K562 (cell line): ENCODE measurements around the gene OTULIN. TPM values are rescaled to one million over a fixed set of nuclear protein-coding genes. Genes with fewer than 3 reads are reported as not detected.
A peak's percentile ranks its signal among the peaks of the same experiment; 100 is the strongest.

Source experiments
- BRD4 ChIP-seq: fragments of 200-600 bp; sonication (generic); IDR thresholded peaks from 2 replicates; pipeline ENCODE4 v1.6.1; 2017; ENCODE audit warnings: inconsistent platforms
- C11orf30 ChIP-seq: fragments of 450-650 bp; IDR thresholded peaks from 2 replicates; pipeline ENCODE4 v1.6.1; 2016; ENCODE audit warnings: low read depth, mild to moderate bottlenecking
- CEBPB ChIP-seq: fragments of 450-650 bp; IDR thresholded peaks from 2 replicates; pipeline ENCODE4 v1.6.1; 2016; ENCODE audit warnings: missing genetic modification characterization, missing compliant biosample characterization
- CUX1 ChIP-seq: fragments of 200-800 bp; sonication (Bioruptor generic); IDR thresholded peaks from 2 replicates; pipeline ENCODE4 v1.6.1; 2016; ENCODE audit warnings: missing genetic modification characterization, missing compliant biosample characterization
- FOXA3 ChIP-seq, 2 experiments: fragments of 450-650 bp in 1 of 2; sonication (generic) in 1 of 2; formaldehyde crosslinking; IDR thresholded peaks in 1 of 2; conservative IDR thresholded peaks in 1 of 2; 2 replicates each; pipeline versions ENCODE4 v1.4.0 to v1.8.0; 2020 to 2022; ENCODE audit warnings: mild to moderate bottlenecking in 2 of 2, missing genetic modification reagents in 1 of 2
- HOMEZ ChIP-seq: fragments of 250-450 bp; sonication (Bioruptor Pico); IDR thresholded peaks from 2 replicates; pipeline ENCODE4 v1.4.0; 2020; ENCODE audit warnings: mild to moderate bottlenecking, moderate library complexity
- IFI16 ChIP-seq: fragments of 250-450 bp; sonication (Bioruptor Pico); IDR thresholded peaks from 2 replicates; pipeline ENCODE4 v2.1.2; 2022; ENCODE audit warnings: mild to moderate bottlenecking, inconsistent platforms
- LARP7 ChIP-seq: fragments of 450-650 bp; IDR thresholded peaks from 2 replicates; pipeline ENCODE4 v1.6.1; 2016
- LCOR ChIP-seq: sonication (generic); formaldehyde crosslinking; IDR thresholded peaks from 2 replicates; pipeline ENCODE4 v1.8.0; 2022; ENCODE audit warnings: mild to moderate bottlenecking, missing genetic modification reagents
- NCOA4 ChIP-seq: fragments of 450-650 bp; IDR thresholded peaks from 2 replicates; pipeline ENCODE4 v1.6.1; 2018; ENCODE audit warnings: mild to moderate bottlenecking; ENCODE audit not compliant: partially characterized antibody
- SMAD4 ChIP-seq: fragments of 250-450 bp; sonication (Bioruptor Pico); conservative IDR thresholded peaks from 2 replicates; pipeline ENCODE4 v1.8.0; 2021; ENCODE audit warnings: inconsistent platforms, mild to moderate bottlenecking, moderate library complexity
- SMARCA5 ChIP-seq: fragments of 450-650 bp; IDR thresholded peaks from 2 replicates; pipeline ENCODE4 v1.6.1; 2016
- ZBED1 ChIP-seq: IDR thresholded peaks from 2 replicates; pipeline ENCODE4 v1.6.1; 2014
- ZNF398 ChIP-seq: fragments of 250-450 bp; sonication (Bioruptor Pico); IDR thresholded peaks from 2 replicates; pipeline ENCODE4 v1.8.0; 2021; ENCODE audit warnings: moderate library complexity, mild to moderate bottlenecking, inconsistent platforms
- ZNF41 ChIP-seq: fragments of 250-450 bp; sonication (Bioruptor Pico); conservative IDR thresholded peaks from 2 replicates; pipeline ENCODE4 v1.4.0; 2020; ENCODE audit warnings: mild to moderate bottlenecking
- ZNF436 ChIP-seq: fragments of 250-450, 450-650 bp; sonication (Bioruptor Pico); formaldehyde crosslinking; IDR thresholded peaks from 2 replicates; pipeline ENCODE4 v1.7.0; 2020; ENCODE audit warnings: mild to moderate bottlenecking
- ZNF655 ChIP-seq: fragments of 250-450 bp; sonication (Bioruptor Pico); IDR thresholded peaks from 2 replicates; pipeline ENCODE4 v1.5.0; 2021
- ZNF75A ChIP-seq: fragments of 450-650 bp; formaldehyde crosslinking; IDR thresholded peaks from 2 replicates; pipeline ENCODE4 v1.4.0; 2020; ENCODE audit warnings: mild to moderate bottlenecking
- polyA plus RNA-seq, 8 experiments: library from polyadenylated mRNA; depleted of rRNA in 4 of 8; stranded (reverse) in 5 of 8; unstranded in 3 of 8; fragments of >200 nt; fragmentation: Nextera tagmentation in 2 of 8; fragmentation: Illumina TruSeq in 1 of 8; extraction: Ambion mirVana in 2 of 8; extraction: Trizol in 1 of 8; gene quantifications; 2 replicates each; pipeline versions ENCODE4 v1.2.1 to v1.2.3, GENCODE V29; 2011 to 2014; ENCODE audit warnings: inconsistent platforms in 1 of 8, missing spikeins in 1 of 8
- total RNA-seq, 7 experiments: library from RNA; depleted of rRNA in 6 of 7; stranded (reverse); fragments of >200 nt in 6 of 7; fragmentation: Illumina TruSeq in 2 of 7; extraction: Trizol in 2 of 7; gene quantifications; 2 replicates each; pipeline versions ENCODE4 v1.2.1 to v1.2.3, GENCODE V29; 2011 to 2021; ENCODE audit warnings: low replicate concordance in 1 of 7

The OTULIN gene
- total and polyA plus RNA-seq, 9 of the 15 experiments (the other 6 are each of a cell fraction or from before 2014, with no cell fraction given): 3.3 to 33.6 (median 20.1) TPM

- TF ChIP-seq ZNF75A (CRISPR knock-in tag) (0 out of 2 replicates have a peak, but pooled peaks have one; percentile 22), CEBPB (tag) (peak; percentile 88), LARP7 (no peak), SMAD4 (no peak), SMARCA5 (no peak), ZNF655 (no peak), NCOA4 (no peak), CUX1 (no peak), BRD4 (no peak), IFI16 (no peak), C11orf30 (no peak), LCOR (no peak), FOXA3 (CRISPR knock-in tag; conservative IDR thresholded peaks at IDR 0.05 in 1 of 2, IDR thresholded peaks at IDR 0.05 in 1 of 2) (0 out of 4 replicates have a peak, but pooled peaks of 1 of the 2 experiments have one; percentile 37), ZNF436 (CRISPR knock-in tag) (no peak), ZBED1 (no peak), HOMEZ (no peak), ZNF398 (no peak), ZNF41 (CRISPR knock-in tag) (no peak)
These were observed 55.9 kb downstream of the OTULIN start (continued) for GRCh38 chr5:14720236-14720923.
